Aorta (tissue), 5 donors: ENCODE data around the gene SDHA. TPM values are rescaled to one million over a fixed set of nuclear protein-coding genes. Genes with fewer than 3 reads are reported as not detected.
"Not testable (repeated sequence)": the region's sequence is repeated elsewhere in the genome, so short reads cannot be mapped to it uniquely, and the experiment has no call there.

Experiments
- ATAC-seq: fragments of 200-7000 bp; cut with Tn5 transposase; one replicate; pipeline ENCODE4 v1.9.1; 2022; ENCODE audit warnings: moderate library complexity; ENCODE audit not compliant: low FRiP score
- DNase-seq, 2 donors: peaks; one replicate each; pipeline ENCODE4 v3.0.0-alpha.2; 2020
- H3K27ac ChIP-seq, 2 donors: one replicate each; pipeline ENCODE4 v1.5.1; 2013; ENCODE audit warnings: low read length in 2 of 2, mild to moderate bottlenecking in 2 of 2, moderate library complexity in 2 of 2, control low read depth in 1 of 2, inconsistent platforms in 1 of 2, low read depth in 1 of 2
- H3K27me3 ChIP-seq, 2 donors: one replicate each; pipeline ENCODE4 v1.6.1; 2013; ENCODE audit warnings: control low read depth in 1 of 2, low read length in 1 of 2, mild to moderate bottlenecking in 1 of 2, moderate library complexity in 1 of 2; ENCODE audit not compliant: insufficient read depth in 2 of 2, control insufficient read depth in 1 of 2
- H3K36me3 ChIP-seq, 2 donors: one replicate each; pipeline ENCODE4 v1.6.1; 2013; ENCODE audit warnings: control low read depth in 1 of 2, low read length in 1 of 2, mild to moderate bottlenecking in 1 of 2; ENCODE audit not compliant: insufficient read depth in 2 of 2, control insufficient read depth in 1 of 2
- H3K4me1 ChIP-seq, 2 donors: one replicate each; pipeline ENCODE4 v1.6.1; 2013; ENCODE audit warnings: low read length in 2 of 2, control low read depth in 1 of 2, mild to moderate bottlenecking in 1 of 2, moderate library complexity in 1 of 2; ENCODE audit not compliant: insufficient read depth in 2 of 2, control insufficient read depth in 1 of 2
- H3K4me3 ChIP-seq, 2 donors: one replicate each; pipeline ENCODE4 v1.5.1; 2013; ENCODE audit warnings: low read length in 2 of 2, control low read depth in 1 of 2, mild to moderate bottlenecking in 1 of 2
- H3K9me3 ChIP-seq: one replicate; pipeline ENCODE4 v1.6.1; 2013; ENCODE audit warnings: mild to moderate bottlenecking, low read length; ENCODE audit not compliant: control insufficient read depth
- WGBS, 2 donors: extraction: QIAGEN DNeasy Blood & Tissue Kit; methylation state at CpG; one replicate each; pipeline ENCODE4 v1.1.7; 2013; 5-methylcytosine and 5-hydroxymethylcytosine counted together
- intact Hi-C, 2 donors: fragments of 100-400 bp; cut with DNase I; formaldehyde crosslinking; loops; one replicate each; pipeline versions ENCODE4 v1.14.2 to v1.15.0; 2022
- long read RNA-seq, 2 donors: library from polyadenylated mRNA; unstranded; transcript quantifications; one replicate each; pipeline ENCODE4 v2.0.0, GENCODE V29; 2020 to 2021
- polyA plus RNA-seq, 2 donors: library from polyadenylated mRNA; stranded (reverse); fragments of 200-250 nt; gene quantifications; one replicate each; pipeline ENCODE4 v1.2.3, GENCODE V29; 2013
- total RNA-seq, 2 donors: library from RNA; stranded (reverse); fragmentation: NEBNext Ultra II Directional; extraction: Animal tissue kit (Norgen Biotek cat#: 25700); gene quantifications; one replicate each; pipeline ENCODE4 v1.2.1, GENCODE V29; 2021
- donor health status: healthy with polysubstance abuse.
- donor health status: Bipolar disorder and iron deficiency.
- donor health status: DM: no; HTN: no; CAD: no.
- donor health status: DM: no; HTN: no; CAD: no.
- donor health status: DM: yes; HTN: yes; CAD: no.

SDHA gene
- total RNA-seq (10 to 100 TPM; 73.5 to 89.4 TPM), polyA plus RNA-seq (10 to 100 TPM; 61.9 to 76.3 TPM)
- long read RNA-seq, donor 1, transcript SDHA-201 (15 exons, 2,390 nt), result major isoform, 363 of 430 reads
- long read RNA-seq, donor 1, transcript SDHA-204 (13 exons, 2,067 nt), result minor isoform, 12 of 430 reads
- long read RNA-seq, donor 1, transcript SDHA-216 (10 exons, 2,209 nt), result minor isoform, 5 of 430 reads
- long read RNA-seq, donor 1, partial matches to known transcripts, result 29 of 430 reads
- long read RNA-seq, donor 1, other reads (novel, unspliced or antisense), result 19 of 430 reads
- long read RNA-seq, donor 2, transcript SDHA-201 (15 exons, 2,390 nt), result major isoform, 63 of 80 reads
- long read RNA-seq, donor 2, partial matches to known transcripts, result 14 of 80 reads
- long read RNA-seq, donor 2, other reads (novel, unspliced or antisense), result 2 of 80 reads

DNA sequence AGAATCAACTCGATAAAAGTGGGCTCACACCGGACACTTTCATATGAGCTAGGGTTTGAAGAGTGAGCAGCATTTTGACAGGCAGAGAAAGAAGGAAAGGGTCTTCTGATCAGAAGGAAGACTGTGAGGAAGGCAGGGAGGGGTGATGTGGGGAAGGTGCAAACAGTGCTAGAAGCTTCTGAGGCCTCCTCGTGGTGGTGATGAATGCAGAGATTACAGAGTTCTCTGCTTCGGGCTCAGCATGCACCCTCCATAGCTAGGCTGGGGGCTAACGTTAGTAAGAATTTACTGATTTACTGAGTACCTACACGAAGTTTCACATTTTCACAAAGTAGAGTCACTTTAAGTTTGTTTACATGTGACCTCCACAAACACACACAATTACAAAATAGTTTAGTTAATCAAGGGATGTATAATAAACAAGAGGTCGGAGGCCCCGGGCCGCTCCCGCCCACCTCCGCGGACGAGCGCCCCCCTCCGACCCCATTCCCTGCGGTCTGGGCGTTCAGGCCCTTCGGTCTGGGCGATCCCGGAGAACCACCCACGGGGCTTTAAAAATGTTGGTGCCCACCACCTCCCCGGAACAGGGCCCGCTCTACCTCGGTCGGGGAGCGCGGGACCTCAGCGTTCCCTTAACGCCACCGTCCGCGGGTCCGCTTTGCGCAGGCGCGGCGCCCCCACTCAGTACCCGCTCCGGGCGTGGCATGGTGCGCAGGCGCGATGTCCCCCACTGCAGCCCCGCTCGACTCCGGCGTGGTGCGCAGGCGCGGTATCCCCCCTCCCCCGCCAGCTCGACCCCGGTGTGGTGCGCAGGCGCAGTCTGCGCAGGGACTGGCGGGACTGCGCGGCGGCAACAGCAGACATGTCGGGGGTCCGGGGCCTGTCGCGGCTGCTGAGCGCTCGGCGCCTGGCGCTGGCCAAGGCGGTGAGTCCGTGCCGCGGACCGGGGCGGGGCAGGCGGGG is at the start of gene SDHA, which contains the start of gene CCDC127:
SDHA (plus strand) TSS at position 827 of the 963 bp plus-strand sequence; CDS start at position 863, 36 bp downstream.
CCDC127 (minus strand) TSS at position 660 of the 963 bp plus-strand sequence. CDS start 1,304 bp downstream, outside the sequence.
- H3K27me3 ChIP-seq, H3K36me3 ChIP-seq, intact Hi-C loops, H3K4me1 ChIP-seq, H3K9me3 ChIP-seq: not testable (repeated sequence)
- 1% methylated on average over 63 to 75 of the region's 75 CpGs for WGBS, 2 donors
- ATAC-seq, result peak; percentile 98
- Histone ChIP-seq H3K4me3 (peak within 1 kb of the TSS; percentile 88 to 97), H3K27ac (peak within 1 kb of the TSS in 1 of 2 donors; percentile 67)
- DNase-seq, result peak; percentile 98 to 100

DNA sequence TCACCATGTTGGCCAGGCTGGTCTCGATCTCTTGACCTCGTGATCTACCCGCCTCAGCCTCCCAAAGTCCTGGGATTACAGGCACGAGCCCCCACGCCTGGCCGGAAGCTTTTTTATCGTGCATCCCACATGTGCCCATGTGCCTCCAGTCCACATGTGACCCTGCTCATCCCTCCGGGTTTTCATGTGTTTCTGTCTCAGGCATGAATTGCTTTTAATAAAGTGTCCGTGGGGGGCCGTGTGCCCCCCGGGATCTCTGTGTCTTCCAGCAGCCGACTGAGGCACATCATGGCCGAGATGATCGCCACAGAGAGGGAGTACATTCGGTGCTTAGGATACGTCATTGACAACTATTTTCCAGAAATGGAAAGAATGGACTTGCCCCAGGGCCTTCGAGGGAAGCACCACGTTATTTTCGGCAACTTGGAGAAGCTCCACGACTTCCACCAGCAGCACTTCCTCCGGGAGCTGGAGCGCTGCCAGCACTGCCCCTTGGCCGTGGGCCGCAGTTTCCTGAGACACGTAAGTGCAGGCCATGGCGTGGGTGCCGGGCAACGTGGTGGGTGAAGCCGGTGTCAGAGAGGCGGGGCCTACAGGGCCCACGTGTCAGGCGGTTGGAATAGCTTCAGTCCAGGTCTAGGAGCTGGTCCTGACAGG is 48.9 kb upstream of the SDHA start:
- DNase-seq (peak; percentile 66 to 90), ATAC-seq (peak; percentile 63)
- H3K27ac ChIP-seq, result no peak overlapping the region
- no peaks in the 10 kb centered on the region for H3K4me1 ChIP-seq
- H3K36me3 ChIP-seq, result no peaks in the 10 kb centered on the region
- intact Hi-C loops, result no loop called here
- no peaks in the 10 kb centered on the region for H3K27me3 ChIP-seq
- 55 to 60% methylated on average over 32 of the region's 32 CpGs for WGBS, 2 donors
- H3K4me3 ChIP-seq, result no peak overlapping the region
- no peaks in the 10 kb centered on the region for H3K9me3 ChIP-seq

DNA sequence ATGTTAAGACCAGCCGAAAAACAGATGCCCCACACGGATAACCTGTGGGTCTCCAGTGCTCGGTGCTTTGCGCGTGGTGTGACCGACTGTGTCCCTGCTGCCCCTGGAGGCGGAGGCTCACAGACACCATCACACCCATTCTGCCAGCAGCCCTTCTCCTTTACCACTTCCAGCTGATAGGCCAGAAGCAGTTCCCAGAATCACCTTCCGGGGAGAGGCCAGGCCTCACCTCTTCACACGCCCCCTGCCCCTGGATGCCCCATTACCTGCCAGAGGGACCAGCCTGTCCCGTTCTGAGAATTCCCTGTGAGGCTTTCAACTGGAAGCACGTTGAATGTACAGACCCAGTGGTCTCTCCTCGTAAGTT is 48.4 kb upstream of the SDHA start:
- ATAC-seq, result no peak
- Histone ChIP-seq H3K4me3 (no peak overlapping the region), H3K27ac (no peak overlapping the region), H3K4me1 (no peaks in the 10 kb centered on the region), H3K9me3 (no peaks in the 10 kb centered on the region), H3K27me3 (no peaks in the 10 kb centered on the region), H3K36me3 (no peaks in the 10 kb centered on the region)
- intact Hi-C loops, result no loop called here
- 87 to 88% methylated on average over 12 of the region's 12 CpGs for WGBS, 2 donors
- no peak for DNase-seq

GRCh38 chr5:170971-171800 is 46.9 kb upstream of the SDHA start:
- Histone ChIP-seq H3K27ac (no peak overlapping the region), H3K9me3 (no peaks in the 10 kb centered on the region), H3K27me3 (no peaks in the 10 kb centered on the region), H3K36me3 (no peaks in the 10 kb centered on the region), H3K4me1 (no peaks in the 10 kb centered on the region), H3K4me3 (no peak overlapping the region)
- DNase-seq (peak in 1 of 2 donors; percentile 65), ATAC-seq (no peak)
- intact Hi-C loops, result no loop called here
- 90% methylated on average over 37 of the region's 37 CpGs for WGBS, 2 donors

DNA sequence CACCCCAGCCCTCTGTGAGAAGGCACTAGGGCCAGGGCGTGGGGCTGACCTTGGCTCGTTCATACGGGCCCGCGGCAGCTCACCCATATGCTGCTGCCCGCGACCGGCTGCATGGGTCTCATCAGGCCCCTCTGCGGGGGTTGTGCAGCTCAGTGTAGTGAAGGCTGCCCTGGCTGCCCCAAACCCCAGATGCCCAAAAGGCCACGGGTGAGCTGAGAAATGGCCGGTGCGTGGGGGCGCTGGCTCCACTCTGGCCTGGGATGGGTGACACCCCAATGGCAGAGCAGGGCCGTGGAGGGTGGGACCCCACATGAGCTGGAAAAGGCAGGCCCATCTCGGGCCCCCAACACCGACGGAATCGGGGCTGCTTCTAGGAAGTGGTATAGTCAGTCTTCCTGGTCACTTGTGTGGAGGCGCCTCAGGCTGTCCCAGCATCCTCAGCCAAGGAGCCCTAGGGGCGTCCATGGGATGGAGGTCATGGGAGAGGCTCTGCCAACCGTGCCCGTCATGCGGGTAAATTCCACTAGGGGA is 46.3 kb upstream of the SDHA start:
- ATAC-seq (no peak), DNase-seq (peak in 1 of 2 donors; percentile 63)
- Histone ChIP-seq H3K36me3 (no peaks in the 10 kb centered on the region), H3K27ac (no peak overlapping the region), H3K9me3 (no peaks in the 10 kb centered on the region), H3K4me1 (no peaks in the 10 kb centered on the region), H3K27me3 (no peaks in the 10 kb centered on the region), H3K4me3 (no peak overlapping the region)
- 89 to 94% methylated on average over 23 of the region's 23 CpGs for WGBS, 2 donors
- intact Hi-C loops, result no loop called here

DNA sequence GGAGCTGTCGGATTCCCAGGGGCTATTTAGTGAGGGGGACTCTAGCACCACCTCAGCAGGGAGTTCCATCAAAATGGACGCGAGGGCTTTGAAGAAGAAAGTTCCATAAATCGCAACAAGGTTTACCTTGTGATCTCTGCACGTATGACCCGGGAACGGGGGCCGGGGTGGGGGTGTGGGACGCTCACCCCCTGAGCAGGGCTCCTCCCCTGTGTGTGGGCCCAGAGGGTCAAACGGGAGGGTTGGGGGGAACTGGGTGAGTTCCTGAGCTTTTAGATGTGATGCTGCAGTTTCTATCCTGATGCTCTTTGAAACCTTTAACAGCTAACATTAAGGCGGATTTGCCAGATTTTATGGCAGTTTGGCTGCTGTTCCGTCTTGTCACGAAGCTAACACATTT is 45.7 kb upstream of the SDHA start:
- WGBS, 2 donors, result 78 to 81% methylated on average over 13 of the region's 13 CpGs
- Histone ChIP-seq H3K36me3 (no peaks in the 10 kb centered on the region), H3K27me3 (no peaks in the 10 kb centered on the region), H3K4me1 (no peaks in the 10 kb centered on the region), H3K4me3 (no peak overlapping the region), H3K9me3 (no peaks in the 10 kb centered on the region), H3K27ac (no peak overlapping the region)
- ATAC-seq (no peak), DNase-seq (no peak)
- intact Hi-C loops, result no loop called here

DNA sequence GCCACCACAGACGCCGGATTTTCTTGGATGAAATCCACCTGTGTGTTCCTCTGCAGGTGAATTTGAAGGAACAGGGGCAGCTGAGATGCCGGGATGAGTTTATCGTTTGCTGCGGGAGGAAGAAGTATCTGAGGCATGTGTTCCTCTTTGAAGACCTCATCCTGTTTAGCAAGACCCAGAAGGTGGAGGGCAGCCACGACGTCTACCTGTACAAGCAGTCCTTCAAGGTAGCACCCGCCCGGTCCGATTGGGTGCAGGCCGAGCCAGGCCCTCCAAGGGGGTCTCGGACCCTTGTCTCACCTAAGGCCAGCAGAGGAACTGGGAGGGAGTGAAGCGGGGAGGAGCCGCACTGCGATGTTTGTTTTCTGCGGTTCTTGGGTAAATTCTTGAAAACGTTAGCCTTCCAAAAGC is 45.3 kb upstream of the SDHA start:
- Histone ChIP-seq H3K27me3 (no peaks in the 10 kb centered on the region), H3K4me3 (no peak overlapping the region), H3K9me3 (no peaks in the 10 kb centered on the region), H3K27ac (no peak overlapping the region), H3K36me3 (no peaks in the 10 kb centered on the region), H3K4me1 (no peaks in the 10 kb centered on the region)
- intact Hi-C loops, result no loop called here
- DNase-seq (no peak), ATAC-seq (no peak)
- 81 to 83% methylated on average over 17 of the region's 17 CpGs for WGBS, 2 donors
